Tibial artery (tissue), 4 donors: ENCODE data around the gene SNRNP35.

Experiments
- DNase-seq, 2 donors: peaks; one replicate each; pipeline ENCODE4 v3.0.0-alpha.2; 2019
- H3K27ac ChIP-seq, 2 donors: fragments of 200-600 bp; sonication (generic) in 1 of 2; 1 replicate in 1 of 2; 2 replicates in 1 of 2; pipeline ENCODE4 v1.5.1; 2018 to 2019; ENCODE audit warnings: mild to moderate bottlenecking in 1 of 2
- H3K27me3 ChIP-seq, 2 donors: fragments of 200-600 bp; sonication (generic) in 1 of 2; one replicate each; pipeline versions ENCODE4 v1.5.1 to v1.6.0; 2016 to 2019
- H3K36me3 ChIP-seq, 3 donors: fragments of 200-600 bp; sonication (generic) in 2 of 3; one replicate each; pipeline ENCODE4 v1.5.1; 2016 to 2019; ENCODE audit warnings: mild to moderate bottlenecking in 2 of 3
- H3K4me1 ChIP-seq, 4 donors: fragments of 200-600 bp; sonication (generic) in 2 of 4; 1 replicate in 3 of 4; 2 replicates in 1 of 4; pipeline ENCODE4 v1.5.1; 2016 to 2019
- H3K4me3 ChIP-seq, 2 donors: fragments of 200-600 bp; sonication (generic) in 1 of 2; 1 replicate in 1 of 2; 2 replicates in 1 of 2; pipeline ENCODE4 v1.5.1; 2018 to 2019; ENCODE audit warnings: mild to moderate bottlenecking in 2 of 2
- H3K9me3 ChIP-seq, 3 donors: fragments of 200-600 bp; sonication (generic) in 1 of 3; one replicate each; pipeline ENCODE4 v1.5.1; 2016 to 2019
- intact Hi-C: fragments of 100-400 bp; cut with DNase I; formaldehyde crosslinking; loops from one replicate; pipeline ENCODE4 v1.15.0; 2023; ENCODE audit warnings: low total_unique reads
- TF ChIP-seq, protein P1 (sequence below), 2 experiments: fragments of 200-600 bp in 1 of 2; fragments of 450-650 bp in 1 of 2; IDR thresholded peaks; one replicate each; pipeline ENCODE4 v1.5.1; 2017 to 2019; ENCODE audit warnings: antibody characterized with exemption in 2 of 2, mild to moderate bottlenecking in 1 of 2, moderate library complexity in 1 of 2

SNRNP35 gene

DNA sequence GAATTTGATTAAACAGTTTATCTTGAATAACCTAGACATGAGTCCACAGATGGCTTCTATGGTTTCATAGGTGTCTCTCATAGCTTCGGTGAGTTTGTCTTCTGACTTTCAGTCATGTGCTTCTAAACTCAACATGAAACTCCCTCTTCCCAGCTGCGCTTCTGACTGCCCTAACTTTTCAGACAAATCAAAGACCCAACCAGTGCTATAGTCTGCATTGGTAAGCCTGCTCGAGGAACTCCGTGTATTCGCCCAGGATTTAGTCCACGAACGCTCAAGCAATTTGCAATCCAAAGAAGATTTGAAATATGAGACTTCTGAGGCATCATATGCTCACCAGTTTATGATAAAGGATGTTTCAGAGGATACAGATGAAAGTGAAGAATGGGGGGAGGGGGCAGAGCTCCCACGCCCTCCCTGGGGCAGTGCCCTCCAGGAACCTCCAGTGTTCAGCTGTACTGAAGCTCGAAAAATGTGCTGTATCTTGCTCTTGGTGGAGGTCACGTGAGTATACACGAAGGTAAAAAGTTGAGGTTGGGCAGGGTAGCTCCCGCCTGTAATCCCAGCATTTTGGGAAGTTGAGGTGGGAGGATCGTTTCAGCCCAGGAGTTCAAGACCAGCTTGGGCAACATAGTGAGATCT lies 16.3 kb upstream of the SNRNP35 start:
- no peak overlapping the region for H3K4me3 ChIP-seq
- H3K4me1 ChIP-seq: peaks cover 0 to 31% (median 24%) of the 10 kb centered on the region in 4 donors
- intact Hi-C loops: no loop called here
- TF ChIP-seq, protein P1, sequence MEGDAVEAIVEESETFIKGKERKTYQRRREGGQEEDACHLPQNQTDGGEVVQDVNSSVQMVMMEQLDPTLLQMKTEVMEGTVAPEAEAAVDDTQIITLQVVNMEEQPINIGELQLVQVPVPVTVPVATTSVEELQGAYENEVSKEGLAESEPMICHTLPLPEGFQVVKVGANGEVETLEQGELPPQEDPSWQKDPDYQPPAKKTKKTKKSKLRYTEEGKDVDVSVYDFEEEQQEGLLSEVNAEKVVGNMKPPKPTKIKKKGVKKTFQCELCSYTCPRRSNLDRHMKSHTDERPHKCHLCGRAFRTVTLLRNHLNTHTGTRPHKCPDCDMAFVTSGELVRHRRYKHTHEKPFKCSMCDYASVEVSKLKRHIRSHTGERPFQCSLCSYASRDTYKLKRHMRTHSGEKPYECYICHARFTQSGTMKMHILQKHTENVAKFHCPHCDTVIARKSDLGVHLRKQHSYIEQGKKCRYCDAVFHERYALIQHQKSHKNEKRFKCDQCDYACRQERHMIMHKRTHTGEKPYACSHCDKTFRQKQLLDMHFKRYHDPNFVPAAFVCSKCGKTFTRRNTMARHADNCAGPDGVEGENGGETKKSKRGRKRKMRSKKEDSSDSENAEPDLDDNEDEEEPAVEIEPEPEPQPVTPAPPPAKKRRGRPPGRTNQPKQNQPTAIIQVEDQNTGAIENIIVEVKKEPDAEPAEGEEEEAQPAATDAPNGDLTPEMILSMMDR (IDR thresholded peaks at IDR 0.05): no peak
- H3K27me3 ChIP-seq: no peaks in the 10 kb centered on the region
- H3K36me3 ChIP-seq: no peaks in the 10 kb centered on the region
- DNase-seq: no peak
- H3K9me3 ChIP-seq: no peaks in the 10 kb centered on the region
- H3K27ac ChIP-seq: no peak overlapping the region

DNA sequence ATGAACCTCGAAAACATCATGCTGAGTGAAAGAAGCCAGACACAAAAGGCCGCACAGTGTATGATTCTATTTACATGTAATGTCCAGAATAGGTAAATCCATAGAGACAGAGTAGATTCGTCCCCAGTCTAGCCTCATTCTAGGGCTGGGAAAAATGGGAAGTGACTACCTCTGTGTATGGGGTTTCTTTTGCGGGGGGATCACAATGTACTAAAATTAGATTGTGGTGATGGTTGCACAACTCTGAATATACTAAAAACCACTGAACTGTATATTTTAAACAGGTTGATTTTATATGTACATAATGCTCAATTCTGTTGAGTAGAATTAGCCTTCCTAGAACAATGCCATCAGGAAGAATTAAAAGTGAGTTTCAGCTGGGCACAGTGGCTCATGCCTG lies 15.2 kb upstream of the SNRNP35 start:
- intact Hi-C loops: no loop called here
- Histone ChIP-seq H3K4me3 (no peak overlapping the region), H3K9me3 (no peaks in the 10 kb centered on the region), H3K27ac (no peak overlapping the region), H3K36me3 (no peaks in the 10 kb centered on the region), H3K4me1 (peaks cover 0 to 35% (median 25%) of the 10 kb centered on the region in 4 donors), H3K27me3 (no peaks in the 10 kb centered on the region)
- no peak for DNase-seq
- TF ChIP-seq, protein P1 (IDR thresholded peaks at IDR 0.05): no peak

DNA sequence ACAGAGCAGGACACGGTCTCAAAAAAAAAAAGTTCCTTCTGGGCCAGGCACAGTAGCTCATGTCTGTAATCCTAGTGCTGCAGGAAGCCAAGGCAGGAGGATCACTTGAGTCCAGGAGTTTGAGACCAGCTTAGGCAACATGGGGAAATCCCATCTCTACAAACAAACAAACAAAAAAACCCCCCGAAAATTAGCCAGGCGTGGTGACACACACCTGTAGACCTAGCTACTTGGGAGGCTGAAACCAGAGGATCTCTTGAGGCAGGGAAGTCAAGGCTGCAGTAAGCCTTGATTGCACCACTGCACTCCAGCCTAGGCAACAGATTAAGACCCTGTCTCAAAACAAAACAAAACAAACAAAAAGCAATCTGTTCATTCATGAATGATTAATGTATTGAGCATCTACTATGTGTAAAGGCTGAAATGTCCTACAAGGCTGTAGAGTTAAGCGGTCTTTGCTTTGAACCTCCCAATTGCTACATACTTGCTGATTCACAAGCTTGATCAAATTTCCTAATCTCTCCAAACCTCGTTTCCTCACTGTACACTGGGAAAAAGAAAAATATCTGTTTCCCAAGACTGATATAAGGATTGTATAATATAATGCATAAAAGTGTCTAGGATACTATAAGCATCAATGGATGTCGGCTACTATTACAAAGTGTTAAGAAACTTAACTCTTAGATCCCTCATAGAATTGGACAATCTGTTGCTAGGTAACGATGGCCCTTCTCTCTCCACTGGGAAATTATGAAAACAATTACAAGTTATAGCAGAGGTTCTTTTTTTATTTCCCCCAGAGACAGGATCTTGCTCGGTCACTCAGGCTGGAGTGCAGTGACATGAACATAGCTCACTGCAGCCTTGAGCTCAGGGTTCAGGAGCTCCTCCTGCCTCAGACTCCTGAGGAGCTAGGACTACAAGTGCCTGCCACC lies 13.6 kb upstream of the SNRNP35 start:
- H3K36me3 ChIP-seq: no peaks in the 10 kb centered on the region
- H3K4me1 ChIP-seq: peaks cover 0 to 35% (median 25%) of the 10 kb centered on the region in 4 donors
- TF ChIP-seq, protein P1 (IDR thresholded peaks at IDR 0.05): no peak
- H3K4me3 ChIP-seq: no peak overlapping the region
- no peaks in the 10 kb centered on the region for H3K9me3 ChIP-seq
- intact Hi-C loops: no loop called here
- peak overlapping the region; percentile 64 to 71 for H3K27ac ChIP-seq
- no peaks in the 10 kb centered on the region for H3K27me3 ChIP-seq
- no peak for DNase-seq

DNA sequence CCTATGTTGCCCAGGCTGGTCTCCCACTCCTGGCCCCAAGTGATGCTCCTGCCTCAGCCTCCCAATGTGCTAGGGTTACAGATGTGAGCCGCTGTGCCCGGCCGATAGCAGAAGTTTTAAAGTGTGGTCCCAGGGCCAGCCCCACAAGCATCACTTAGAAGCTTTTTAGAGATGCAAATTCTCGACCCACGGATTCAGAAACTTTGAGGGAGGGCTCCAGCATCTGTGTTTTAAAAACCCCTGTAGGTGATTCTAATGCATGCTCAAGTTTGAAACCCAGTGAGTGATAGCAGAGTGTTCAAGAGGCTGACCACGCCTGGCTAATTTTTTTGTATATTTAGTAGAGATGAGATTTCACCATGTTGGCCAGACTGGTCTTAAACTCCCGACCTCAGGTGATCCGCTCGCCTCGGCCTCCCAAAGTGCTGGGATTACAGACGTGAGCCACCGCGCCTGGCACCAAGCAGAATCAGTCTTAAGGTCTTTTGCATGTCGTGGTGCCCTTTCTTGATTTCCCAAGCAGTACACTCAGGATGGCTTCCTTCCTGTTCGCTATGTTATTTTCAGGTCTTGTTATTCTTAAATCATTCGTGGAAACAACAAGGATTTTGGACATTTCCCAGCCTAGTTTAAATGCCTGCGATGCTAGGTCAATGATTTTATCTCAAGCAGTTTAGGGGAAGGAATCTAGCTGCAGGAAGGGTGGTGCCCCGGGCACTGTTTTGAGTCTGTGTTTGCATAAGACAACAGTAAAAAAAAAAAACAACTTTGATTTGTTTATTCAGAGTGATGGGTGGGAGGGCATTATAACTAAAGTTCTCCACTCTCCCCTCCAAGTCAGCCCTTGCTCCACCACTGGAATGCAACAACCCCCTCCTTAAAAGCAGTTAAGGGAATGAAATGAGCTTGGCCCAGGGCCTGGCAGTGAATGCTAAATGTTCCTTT lies 12.3 kb upstream of the SNRNP35 start:
- DNase-seq: peak; percentile 50 to 80
- Histone ChIP-seq H3K27me3 (no peaks in the 10 kb centered on the region), H3K4me1 (peaks cover 0 to 35% (median 25%) of the 10 kb centered on the region in 4 donors), H3K9me3 (no peaks in the 10 kb centered on the region), H3K27ac (peak overlapping the region; percentile 64 to 71), H3K36me3 (no peaks in the 10 kb centered on the region), H3K4me3 (peak overlapping the region in 1 of 2 donors; percentile 9)
- intact Hi-C loops: no loop called here
- TF ChIP-seq, protein P1 (IDR thresholded peaks at IDR 0.05): no peak

GRCh38 chr12:123446333-123446713 lies 11.6 kb upstream of the SNRNP35 start:
- no peaks in the 10 kb centered on the region for H3K27me3 ChIP-seq
- H3K36me3 ChIP-seq: no peaks in the 10 kb centered on the region
- H3K9me3 ChIP-seq: no peaks in the 10 kb centered on the region
- TF ChIP-seq, protein P1 (IDR thresholded peaks at IDR 0.05): no peak
- intact Hi-C loops: no loop called here
- H3K4me1 ChIP-seq: peaks cover 0 to 35% (median 25%) of the 10 kb centered on the region in 4 donors
- H3K4me3 ChIP-seq: no peak overlapping the region
- peak overlapping the region; percentile 64 to 71 for H3K27ac ChIP-seq
- no peak for DNase-seq
